Measurements from ENCODE around the gene SSU72. TPM values are rescaled to one million over a fixed set of nuclear protein-coding genes. Genes with fewer than 3 reads are reported as not detected.
"Not testable (repeated sequence)": the region's sequence is repeated elsewhere in the genome, so short reads cannot be mapped to it uniquely, and the experiment has no call there.

Gene SSU72
- total RNA-seq, 6 experiments from 2014 or later: 46.6 to 72.6 (median 63.8) TPM

DNA sequence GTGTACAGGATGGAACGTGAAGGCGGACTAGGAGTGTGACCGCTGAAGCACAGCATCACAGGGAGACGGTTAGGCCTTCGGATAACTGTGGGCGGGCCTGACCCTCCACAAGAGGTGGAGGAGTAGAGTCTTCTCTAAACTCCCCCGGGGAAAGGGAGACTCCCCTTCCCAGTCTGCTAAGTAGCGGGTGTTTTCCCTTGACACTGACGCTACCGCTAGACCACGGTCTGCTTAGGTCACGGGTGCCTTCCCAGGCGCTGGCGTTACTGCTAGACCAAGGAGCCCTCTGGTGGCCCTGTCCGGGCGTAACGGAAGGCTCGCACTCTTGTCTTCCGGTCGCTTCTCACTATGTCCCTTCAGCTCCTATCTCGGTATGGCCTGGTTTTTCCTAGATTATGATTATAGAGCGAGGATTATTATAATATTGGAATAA lies 69.3 kb downstream of the SSU72 start:
- H3K27me3 ChIP-seq; H3K36me3 ChIP-seq; intact Hi-C loops (cut with DNase I); H3K9me3 ChIP-seq; H3K4me1 ChIP-seq: not testable (repeated sequence)
- 12% methylated on average over 17 of the region's 22 CpGs for WGBS (ENCODE audit: insufficient coverage, low coverage, low lambda C conversion rate, missing lambda C conversion rate)
- Histone ChIP-seq H3K4me3 (peak overlapping the region; percentile 3 to 39 (median 35)), H3K27ac (peak overlapping the region; percentile 69 to 77 (median 72))
- ATAC-seq (peak; percentile 66 to 81 (median 68)), DNase-seq (peak in 1 of 3 donors; percentile 48)
- TF ChIP-seq, protein P1, sequence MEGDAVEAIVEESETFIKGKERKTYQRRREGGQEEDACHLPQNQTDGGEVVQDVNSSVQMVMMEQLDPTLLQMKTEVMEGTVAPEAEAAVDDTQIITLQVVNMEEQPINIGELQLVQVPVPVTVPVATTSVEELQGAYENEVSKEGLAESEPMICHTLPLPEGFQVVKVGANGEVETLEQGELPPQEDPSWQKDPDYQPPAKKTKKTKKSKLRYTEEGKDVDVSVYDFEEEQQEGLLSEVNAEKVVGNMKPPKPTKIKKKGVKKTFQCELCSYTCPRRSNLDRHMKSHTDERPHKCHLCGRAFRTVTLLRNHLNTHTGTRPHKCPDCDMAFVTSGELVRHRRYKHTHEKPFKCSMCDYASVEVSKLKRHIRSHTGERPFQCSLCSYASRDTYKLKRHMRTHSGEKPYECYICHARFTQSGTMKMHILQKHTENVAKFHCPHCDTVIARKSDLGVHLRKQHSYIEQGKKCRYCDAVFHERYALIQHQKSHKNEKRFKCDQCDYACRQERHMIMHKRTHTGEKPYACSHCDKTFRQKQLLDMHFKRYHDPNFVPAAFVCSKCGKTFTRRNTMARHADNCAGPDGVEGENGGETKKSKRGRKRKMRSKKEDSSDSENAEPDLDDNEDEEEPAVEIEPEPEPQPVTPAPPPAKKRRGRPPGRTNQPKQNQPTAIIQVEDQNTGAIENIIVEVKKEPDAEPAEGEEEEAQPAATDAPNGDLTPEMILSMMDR (IDR thresholded peaks at IDR 0.05): peak in 3 of 4 donors; percentile 28 to 44 (median 31)

DNA sequence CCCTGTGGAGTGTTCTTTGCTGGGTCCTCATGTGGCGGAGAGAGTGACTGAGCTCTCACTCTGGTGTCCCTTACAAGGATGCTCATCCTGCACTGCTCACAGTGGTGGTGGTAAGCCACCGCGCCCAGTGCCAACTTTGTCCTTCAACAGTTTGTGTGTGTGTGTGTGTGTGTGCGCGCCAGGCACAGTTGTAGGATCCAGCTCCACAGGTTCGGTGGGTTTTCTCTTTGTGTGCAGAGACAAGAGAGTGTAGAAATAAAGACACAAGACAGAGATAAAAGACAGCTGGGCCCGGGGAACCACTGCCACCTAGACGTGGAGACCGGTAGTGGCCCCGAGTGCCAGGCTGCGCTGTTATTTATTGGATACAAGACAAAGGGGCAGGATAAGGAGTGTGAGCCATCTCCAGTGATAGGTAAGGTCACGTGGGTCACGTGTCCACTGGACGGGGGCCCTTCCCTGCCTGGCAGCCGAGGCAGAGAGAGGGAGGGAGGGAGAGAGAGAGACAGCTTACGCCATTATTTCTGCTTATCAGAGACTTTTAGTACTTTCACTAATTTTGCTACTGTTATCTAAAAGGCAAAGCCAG lies 69.8 kb downstream of the SSU72 start:
- H3K36me3 ChIP-seq; intact Hi-C loops (cut with DNase I); H3K4me1 ChIP-seq; H3K9me3 ChIP-seq; H3K27me3 ChIP-seq: not testable (repeated sequence)
- Histone ChIP-seq H3K27ac (peak overlapping the region; percentile 69 to 77 (median 72)), H3K4me3 (peak overlapping the region; percentile 3 to 39 (median 35))
- ATAC-seq (peak; percentile 53 to 67 (median 61)), DNase-seq (peak; percentile 79 to 90 (median 90))
- TF ChIP-seq, protein P1 (IDR thresholded peaks at IDR 0.05): peak; percentile 62 to 84 (median 73)
- TF ChIP-seq POLR2A (IDR thresholded peaks at IDR 0.05): peak; percentile 47
- WGBS (ENCODE audit: insufficient coverage, low coverage, low lambda C conversion rate, missing lambda C conversion rate): 17% methylated on average over 9 of the region's 16 CpGs

DNA sequence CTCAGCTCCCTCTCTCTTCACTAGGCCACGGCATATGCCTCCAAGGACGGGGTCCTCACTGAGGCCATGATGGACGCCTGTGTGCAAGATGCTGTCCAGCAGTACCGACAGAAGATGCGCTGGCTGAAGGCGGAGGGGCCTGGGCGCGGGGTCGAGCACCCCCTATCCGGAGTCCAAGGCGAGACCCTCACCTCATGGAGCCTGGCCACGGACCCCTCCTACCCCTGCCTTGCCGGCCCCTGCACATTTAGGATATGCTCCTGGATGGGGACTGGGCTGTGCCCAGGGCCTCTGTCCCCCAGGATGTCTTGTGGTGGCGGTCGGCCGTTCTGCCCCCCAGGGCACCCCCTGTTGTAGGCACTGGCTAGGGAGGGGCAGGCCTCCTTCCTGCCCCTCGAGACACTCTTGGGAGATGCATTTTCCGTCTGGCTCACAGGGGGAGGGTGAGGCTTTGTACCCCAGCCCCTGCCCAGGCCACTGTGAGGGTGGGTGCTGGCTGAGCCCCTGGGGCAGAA lies 79.1 kb downstream of the SSU72 start:
- WGBS (ENCODE audit: insufficient coverage, low coverage, low lambda C conversion rate, missing lambda C conversion rate): 85% methylated on average over 5 of the region's 18 CpGs
- H3K36me3 ChIP-seq; H3K4me3 ChIP-seq; H3K4me1 ChIP-seq; intact Hi-C loops (cut with DNase I); H3K27me3 ChIP-seq; H3K27ac ChIP-seq; H3K9me3 ChIP-seq; DNase-seq: not testable (repeated sequence)
- peak in 1 of 4 donors; percentile 35 for ATAC-seq

DNA sequence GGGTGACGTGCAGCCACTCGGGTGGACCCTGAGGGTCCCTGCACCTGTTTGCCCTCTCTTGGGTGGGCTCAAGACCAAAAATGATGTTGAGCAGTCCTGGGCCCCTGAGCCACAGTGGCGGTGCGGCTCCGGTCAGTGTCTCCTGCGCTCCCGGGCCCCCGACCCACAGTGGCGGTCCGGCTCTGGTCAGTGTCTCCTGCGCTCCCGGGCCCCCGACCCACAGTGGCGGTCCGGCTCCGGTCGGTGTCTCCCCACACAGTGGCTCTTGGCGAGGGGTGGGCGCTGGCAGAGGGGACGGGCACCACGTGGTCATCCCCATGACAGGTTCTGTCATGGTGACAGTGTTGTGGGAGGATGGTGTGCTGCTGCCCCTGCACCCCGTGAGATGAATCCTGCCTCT lies 80.4 kb downstream of the SSU72 start:
- H3K9me3 ChIP-seq; H3K27me3 ChIP-seq; H3K4me1 ChIP-seq; H3K27ac ChIP-seq; DNase-seq; intact Hi-C loops (cut with DNase I); H3K4me3 ChIP-seq; H3K36me3 ChIP-seq; ATAC-seq: not testable (repeated sequence)
- no CpG with 5 or more reads among the region's 22 CpGs for whole genome bisulfite sequencing (ENCODE audit: insufficient coverage, low coverage, low lambda C conversion rate, missing lambda C conversion rate)

Other genes starting within 250 kb of the SSU72 start
- gene TAS1R3, start 243.6 kb downstream of the SSU72 start, total RNA-seq: 1 to 10 TPM in 2 of 6 experiments, under 1 TPM in 4; 0.10 to 2.7 (median 0.33) TPM
- gene DVL1, start 225.4 kb downstream of the SSU72 start, total RNA-seq: 10 to 100 TPM; 32.7 to 54.6 (median 41.2) TPM
- gene MXRA8, start 216.3 kb downstream of the SSU72 start, total RNA-seq: 10 to 100 TPM in 2 of 6 experiments, 1 to 10 TPM in 4; 2.2 to 11.9 (median 3.3) TPM
- gene AURKAIP1, start 199.7 kb downstream of the SSU72 start, total RNA-seq: 100 to 1,000 TPM in 3 of 6 experiments, 10 to 100 TPM in 3; 70.0 to 140 (median 104) TPM
- gene CCNL2, start 175.5 kb downstream of the SSU72 start, total RNA-seq: 100 to 1,000 TPM in 4 of 6 experiments, 10 to 100 TPM in 2; 80.8 to 127 (median 101) TPM
- gene MRPL20, start 167.6 kb downstream of the SSU72 start, total RNA-seq: 10 to 100 TPM; 44.1 to 91.2 (median 56.5) TPM
- gene ANKRD65, start 153.6 kb downstream of the SSU72 start, total RNA-seq: under 1 TPM; 0.19 to 0.89 (median 0.35) TPM
- gene VWA1, start 139.2 kb downstream of the SSU72 start, total RNA-seq: 100 to 1,000 TPM in 1 of 6 experiments, 10 to 100 TPM in 5; 39.5 to 195 (median 78.7) TPM
- 1 to 10 TPM in 4 of 6 experiments, under 1 TPM in 2; 0.74 to 3.1 (median 1.9) TPM for gene ATAD3C, start 125.2 kb downstream of the SSU72 start, total RNA-seq
- 10 to 100 TPM in 3 of 6 experiments, 1 to 10 TPM in 3; 8.9 to 15.0 (median 10.2) TPM for gene ATAD3B, start 103.1 kb downstream of the SSU72 start, total RNA-seq
- 10 to 100 TPM; 10.8 to 31.7 (median 13.1) TPM for gene ATAD3A, start 62.7 kb downstream of the SSU72 start, total RNA-seq
- under 1 TPM in 1 of 6 experiments, not detected in 5; 0.40 TPM for gene TMEM240, start 34.2 kb downstream of the SSU72 start, total RNA-seq
- 1 to 10 TPM in 1 of 6 experiments, under 1 TPM in 5; 0.09 to 1.6 (median 0.46) TPM for gene FNDC10, start 25.3 kb upstream of the SSU72 start, total RNA-seq
- 10 to 100 TPM; 20.7 to 38.5 (median 33.9) TPM for gene MIB2, start 40.6 kb upstream of the SSU72 start, total RNA-seq
- 1 to 10 TPM in 5 of 6 experiments, under 1 TPM in 1; 0.75 to 4.0 (median 2.3) TPM for gene MMP23B, start 57.3 kb upstream of the SSU72 start, total RNA-seq
- gene CDK11B, start 84.1 kb upstream of the SSU72 start, total RNA-seq: 10 to 100 TPM in 2 of 6 experiments, 1 to 10 TPM in 4; 8.0 to 11.8 (median 9.5) TPM
- gene SLC35E2B, start 117.9 kb upstream of the SSU72 start, total RNA-seq: 10 to 100 TPM; 13.4 to 19.9 (median 17.0) TPM
- gene CDK11A, start 149.5 kb upstream of the SSU72 start, total RNA-seq: 10 to 100 TPM in 4 of 6 experiments, 1 to 10 TPM in 2; 8.4 to 25.2 (median 11.0) TPM
- 100 to 1,000 TPM in 3 of 6 experiments, 10 to 100 TPM in 3; 80.3 to 143 (median 100) TPM for gene NADK, start 203.6 kb upstream of the SSU72 start, total RNA-seq